ENCODE data around the gene CHRM5.
A peak's percentile ranks its signal among the peaks of the same experiment; 100 is the strongest.

CHRM5 gene

GRCh38 chr15:34102175-34102925, 134.1 kb downstream of the CHRM5 start:
- DNase-seq = no peak
- intact Hi-C loops (cut with DNase I; ENCODE audit: low total_unique reads) = loop anchor here (5.0 kb wide), 1 partner anchor 120 kb away; no protein-coding TSS in a partner anchor
- Histone ChIP-seq H3K4me3 (peak overlapping the region; percentile 87 to 91), H3K36me3 (no peaks in the 10 kb centered on the region), H3K4me1 (peaks cover 0 to 27% (median 22%) of the 10 kb centered on the region in 4 donors), H3K27me3 (no peaks in the 10 kb centered on the region), H3K27ac (peak overlapping the region; percentile 76 to 90), H3K9me3 (no peaks in the 10 kb centered on the region)
- TF ChIP-seq, protein P1, sequence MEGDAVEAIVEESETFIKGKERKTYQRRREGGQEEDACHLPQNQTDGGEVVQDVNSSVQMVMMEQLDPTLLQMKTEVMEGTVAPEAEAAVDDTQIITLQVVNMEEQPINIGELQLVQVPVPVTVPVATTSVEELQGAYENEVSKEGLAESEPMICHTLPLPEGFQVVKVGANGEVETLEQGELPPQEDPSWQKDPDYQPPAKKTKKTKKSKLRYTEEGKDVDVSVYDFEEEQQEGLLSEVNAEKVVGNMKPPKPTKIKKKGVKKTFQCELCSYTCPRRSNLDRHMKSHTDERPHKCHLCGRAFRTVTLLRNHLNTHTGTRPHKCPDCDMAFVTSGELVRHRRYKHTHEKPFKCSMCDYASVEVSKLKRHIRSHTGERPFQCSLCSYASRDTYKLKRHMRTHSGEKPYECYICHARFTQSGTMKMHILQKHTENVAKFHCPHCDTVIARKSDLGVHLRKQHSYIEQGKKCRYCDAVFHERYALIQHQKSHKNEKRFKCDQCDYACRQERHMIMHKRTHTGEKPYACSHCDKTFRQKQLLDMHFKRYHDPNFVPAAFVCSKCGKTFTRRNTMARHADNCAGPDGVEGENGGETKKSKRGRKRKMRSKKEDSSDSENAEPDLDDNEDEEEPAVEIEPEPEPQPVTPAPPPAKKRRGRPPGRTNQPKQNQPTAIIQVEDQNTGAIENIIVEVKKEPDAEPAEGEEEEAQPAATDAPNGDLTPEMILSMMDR (IDR thresholded peaks at IDR 0.05) = no peak

DNA sequence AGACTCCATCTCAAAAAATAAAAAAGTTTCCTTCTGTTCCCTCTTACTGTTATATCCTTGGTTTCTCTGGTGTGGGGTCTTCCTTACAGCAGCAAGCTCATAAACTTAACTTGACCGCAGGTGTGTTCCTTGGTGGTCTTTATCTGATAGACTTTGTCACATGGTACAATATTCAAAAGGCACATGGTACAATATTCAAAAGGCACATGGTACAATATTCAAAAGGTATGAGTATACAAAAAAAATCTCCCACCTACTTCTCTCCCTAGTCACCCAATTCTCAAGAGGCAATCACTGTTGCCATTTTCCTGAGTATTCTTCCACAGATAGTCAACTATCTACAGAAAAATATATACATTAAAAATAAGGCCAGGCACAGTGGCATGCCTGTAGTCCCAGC, 138.1 kb downstream of the CHRM5 start:
- TF ChIP-seq, protein P1 (IDR thresholded peaks at IDR 0.05) = no peak
- H3K36me3 ChIP-seq = no peaks in the 10 kb centered on the region
- no peak overlapping the region for H3K27ac ChIP-seq
- H3K4me1 ChIP-seq = peaks cover 0 to 8% (median 5%) of the 10 kb centered on the region in 4 donors
- H3K4me3 ChIP-seq = no peak overlapping the region
- no peaks in the 10 kb centered on the region for H3K27me3 ChIP-seq
- intact Hi-C loops (cut with DNase I; ENCODE audit: low total_unique reads) = no loop called here
- H3K9me3 ChIP-seq = no peaks in the 10 kb centered on the region
- no peak for DNase-seq

- Histone ChIP-seq H3K27me3 (no peaks in the 10 kb centered on the region), H3K36me3 (no peaks in the 10 kb centered on the region), H3K4me1 (peaks cover 0 to 8% (median 5%) of the 10 kb centered on the region in 4 donors), H3K4me3 (no peak overlapping the region), H3K27ac (no peak overlapping the region), H3K9me3 (no peaks in the 10 kb centered on the region)
- DNase-seq = no peak
- intact Hi-C loops (cut with DNase I; ENCODE audit: low total_unique reads) = no loop called here
- TF ChIP-seq, protein P1 (IDR thresholded peaks at IDR 0.05) = no peak
These were observed 139.0 kb downstream of the CHRM5 start for GRCh38 chr15:34107315-34107714.

- Histone ChIP-seq H3K27ac (no peak overlapping the region), H3K4me1 (no peaks in the 10 kb centered on the region), H3K4me3 (no peak overlapping the region), H3K9me3 (no peaks in the 10 kb centered on the region), H3K36me3 (no peaks in the 10 kb centered on the region), H3K27me3 (peaks cover 0 to 8% of the 10 kb centered on the region in 2 donors)
- DNase-seq = no peak
- intact Hi-C loops (cut with DNase I; ENCODE audit: low total_unique reads) = no loop called here
- TF ChIP-seq, protein P1 (IDR thresholded peaks at IDR 0.05) = peak; percentile 6 to 24
These were observed 141.7 kb downstream of the CHRM5 start for GRCh38 chr15:34109797-34110663.

GRCh38 chr15:34111488-34111887, 143.2 kb downstream of the CHRM5 start:
- intact Hi-C loops (cut with DNase I; ENCODE audit: low total_unique reads) = no loop called here
- H3K4me3 ChIP-seq = no peak overlapping the region
- DNase-seq = no peak
- H3K27me3 ChIP-seq = peaks cover 0 to 13% of the 10 kb centered on the region in 2 donors
- TF ChIP-seq, protein P1 (IDR thresholded peaks at IDR 0.05) = no peak
- no peaks in the 10 kb centered on the region for H3K9me3 ChIP-seq
- H3K36me3 ChIP-seq = no peaks in the 10 kb centered on the region
- no peak overlapping the region for H3K27ac ChIP-seq
- H3K4me1 ChIP-seq = no peaks in the 10 kb centered on the region

Measured in tibial artery (tissue), 4 donors.